ENCODE results near the gene PTPRD.

DNA sequence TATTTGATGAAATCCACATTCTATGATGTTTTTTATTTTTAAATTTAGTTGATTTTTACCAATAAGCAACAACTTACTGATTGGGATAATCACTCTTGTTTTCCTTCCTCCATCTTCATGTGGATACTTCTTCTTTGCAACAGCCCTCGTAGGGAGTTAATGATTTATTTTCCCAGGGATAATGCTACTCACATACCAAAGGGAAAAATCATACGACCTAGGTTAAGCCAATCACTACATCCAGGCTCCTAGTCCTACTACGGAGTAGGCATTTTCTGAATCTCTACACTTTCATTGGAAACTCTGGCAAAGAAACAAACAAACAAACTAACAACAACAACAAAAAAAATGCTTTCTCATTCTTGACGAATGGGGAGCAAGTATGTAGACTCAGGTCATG, 663.4 kb downstream of the PTPRD start:
- TF ChIP-seq YY1 (IDR thresholded peaks at IDR 0.05; ENCODE audit: insufficient read depth, insufficient read length) (no peak), ZNF274 (IDR thresholded peaks at IDR 0.05; ENCODE audit: low read depth, low read length) (no peak), SUZ12 (IDR thresholded peaks at IDR 0.05; ENCODE audit: extremely low read depth, insufficient read depth, insufficient read length) (no peak)
